ENCODE data around the gene IRF2BP2.

GRCh38 chr1:234631721-234632125 is 21.7 kb upstream of the IRF2BP2 start:
- TF ChIP-seq CTCF (IDR thresholded peaks at IDR 0.05; ENCODE audit: borderline replicate concordance, extremely low read depth, low read length, poor library complexity, severe bottlenecking) (no peak), EZH2 (IDR thresholded peaks at IDR 0.05; ENCODE audit: borderline replicate concordance, low read depth, low read length, severe bottlenecking) (no peak)
